Measurements from ENCODE around the gene E2F8. TPM values are rescaled to one million over a fixed set of nuclear protein-coding genes. Genes with fewer than 3 reads are reported as not detected.

The E2F8 gene
- total and polyA plus RNA-seq, 2 donors from 2014 or later: 0.66 TPM; not detected in 1

DNA sequence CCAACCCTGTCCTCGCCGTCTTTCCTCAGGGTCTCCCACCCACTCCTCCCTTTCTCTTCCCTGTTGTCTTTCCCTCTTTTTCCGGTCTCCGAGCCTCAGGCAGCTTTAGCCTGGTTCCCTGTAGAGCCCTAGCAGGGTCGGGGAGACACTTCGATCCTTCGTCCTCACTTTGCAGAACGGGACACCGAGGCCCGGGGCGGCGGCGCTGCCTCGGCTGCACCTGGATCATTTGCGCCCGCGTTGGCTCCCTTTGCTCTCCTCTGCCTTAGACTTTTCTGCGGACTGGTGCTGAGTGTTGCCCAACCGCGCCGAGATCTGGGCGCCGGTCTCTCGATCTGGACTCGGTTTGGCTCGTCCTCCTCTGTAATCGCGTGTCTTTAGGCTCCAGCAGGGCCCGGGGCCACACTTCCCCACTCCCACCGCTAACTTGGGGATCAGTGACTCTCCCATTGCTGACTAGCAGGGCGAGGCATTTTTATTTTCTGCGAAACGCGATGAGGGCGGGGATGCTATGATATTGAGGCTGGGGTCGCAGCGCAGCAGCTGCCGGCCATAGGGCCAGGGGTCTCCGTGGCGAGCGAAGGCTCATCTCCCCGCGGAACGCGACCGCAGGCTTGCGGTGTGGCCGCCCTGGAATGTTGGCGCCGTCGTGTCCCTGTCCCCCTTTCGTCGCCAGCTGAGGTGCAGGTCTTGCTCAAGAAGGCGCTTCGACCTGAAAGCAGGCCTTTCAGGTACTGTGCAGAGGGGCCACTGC, 1.6 kb upstream of the E2F8 start:
- DNase-seq (peak in 4 of 5 donors; percentile 15 to 58 (median 29)), FAIRE-seq (no peak)
- H3K4me3 ChIP-seq (ENCODE audit: low read length in 3 of 3): peak overlapping the region in 2 of 3 donors; percentile 10 to 17
- TF ChIP-seq, protein P1, sequence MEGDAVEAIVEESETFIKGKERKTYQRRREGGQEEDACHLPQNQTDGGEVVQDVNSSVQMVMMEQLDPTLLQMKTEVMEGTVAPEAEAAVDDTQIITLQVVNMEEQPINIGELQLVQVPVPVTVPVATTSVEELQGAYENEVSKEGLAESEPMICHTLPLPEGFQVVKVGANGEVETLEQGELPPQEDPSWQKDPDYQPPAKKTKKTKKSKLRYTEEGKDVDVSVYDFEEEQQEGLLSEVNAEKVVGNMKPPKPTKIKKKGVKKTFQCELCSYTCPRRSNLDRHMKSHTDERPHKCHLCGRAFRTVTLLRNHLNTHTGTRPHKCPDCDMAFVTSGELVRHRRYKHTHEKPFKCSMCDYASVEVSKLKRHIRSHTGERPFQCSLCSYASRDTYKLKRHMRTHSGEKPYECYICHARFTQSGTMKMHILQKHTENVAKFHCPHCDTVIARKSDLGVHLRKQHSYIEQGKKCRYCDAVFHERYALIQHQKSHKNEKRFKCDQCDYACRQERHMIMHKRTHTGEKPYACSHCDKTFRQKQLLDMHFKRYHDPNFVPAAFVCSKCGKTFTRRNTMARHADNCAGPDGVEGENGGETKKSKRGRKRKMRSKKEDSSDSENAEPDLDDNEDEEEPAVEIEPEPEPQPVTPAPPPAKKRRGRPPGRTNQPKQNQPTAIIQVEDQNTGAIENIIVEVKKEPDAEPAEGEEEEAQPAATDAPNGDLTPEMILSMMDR (IDR thresholded peaks at IDR 0.05; ENCODE audit: borderline replicate concordance, extremely low read depth, insufficient read depth): no peak
- intact Hi-C loops (cut with DNase I): no loop called here
- H3K4me1 ChIP-seq (ENCODE audit: control insufficient read depth in 2 of 3, insufficient read depth in 2 of 3, low read depth in 1 of 3, low read length in 3 of 3): peaks cover 0 to 4% (median 0%) of the 10 kb centered on the region in 3 donors
- no peak overlapping the region for H3K9ac ChIP-seq (ENCODE audit: low read length in 3 of 3)
- no peaks in the 10 kb centered on the region for H3K9me3 ChIP-seq (ENCODE audit: control insufficient read depth in 2 of 3, insufficient read depth in 1 of 3, low read length in 3 of 3)
- no peaks in the 10 kb centered on the region for H3K36me3 ChIP-seq (ENCODE audit: control insufficient read depth in 2 of 3, insufficient read depth in 3 of 3, low read length in 3 of 3)
- H3K27me3 ChIP-seq (ENCODE audit: control insufficient read depth, insufficient read depth, low read length): peaks cover 12% of the 10 kb centered on the region
- no peak overlapping the region for H3K27ac ChIP-seq (ENCODE audit: low read depth in 2 of 2, low read length in 2 of 2)

DNA sequence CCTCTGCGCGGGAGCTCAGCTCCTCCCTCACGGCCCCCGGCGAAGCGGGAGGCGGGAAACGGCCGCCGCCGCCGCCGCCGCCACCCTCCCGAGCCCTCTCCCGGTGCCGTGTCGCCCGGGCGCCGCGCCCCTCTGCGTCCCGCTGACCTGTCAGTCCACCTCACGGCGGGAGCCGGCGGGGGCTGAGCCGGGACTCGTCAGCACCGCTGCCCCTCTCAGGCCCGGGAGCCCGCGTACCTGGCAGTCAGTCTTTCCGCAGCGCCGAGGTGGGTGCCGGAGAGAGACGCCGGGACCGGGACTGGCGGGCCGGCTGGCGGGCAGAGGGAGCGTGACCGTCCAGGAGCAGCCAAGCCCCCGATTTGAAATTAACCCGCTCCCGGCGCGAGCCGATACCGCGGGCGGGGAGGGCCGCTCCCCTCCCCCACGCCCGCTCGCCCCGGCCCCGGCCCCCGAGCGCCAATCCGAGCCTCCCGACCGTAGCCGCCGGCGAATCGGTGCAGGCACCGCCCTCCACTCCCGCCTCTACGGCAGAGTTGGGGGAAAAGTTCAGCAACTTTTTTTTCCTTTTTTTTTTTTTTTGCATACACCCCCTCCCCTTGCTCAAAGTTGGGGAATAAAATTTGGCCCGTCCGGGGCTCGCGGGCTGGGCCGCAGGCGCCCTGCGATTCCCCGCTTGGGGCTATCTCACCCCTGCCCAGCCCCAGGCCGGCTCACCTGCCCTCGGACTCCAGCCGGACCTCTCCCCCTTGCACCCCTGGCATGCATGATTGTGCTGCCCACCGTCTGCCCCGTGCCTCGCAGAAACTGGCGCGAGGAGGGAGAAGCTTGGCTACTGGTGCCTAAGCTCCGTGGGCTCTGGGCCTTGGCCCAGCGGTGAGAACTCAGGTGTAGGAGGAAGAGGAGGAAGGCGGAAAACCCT, 774 bp upstream of the E2F8 start:
- Histone ChIP-seq H3K9me3 (ENCODE audit: control insufficient read depth in 2 of 3, insufficient read depth in 1 of 3, low read length in 3 of 3) (no peaks in the 10 kb centered on the region), H3K36me3 (ENCODE audit: control insufficient read depth in 2 of 3, insufficient read depth in 3 of 3, low read length in 3 of 3) (no peaks in the 10 kb centered on the region), H3K4me3 (ENCODE audit: low read length in 3 of 3) (peak overlapping the region in 2 of 3 donors; percentile 17 to 54), H3K27ac (ENCODE audit: low read depth in 2 of 2, low read length in 2 of 2) (no peak overlapping the region), H3K9ac (ENCODE audit: low read length in 3 of 3) (no peak overlapping the region), H3K27me3 (ENCODE audit: control insufficient read depth, insufficient read depth, low read length) (peaks cover 12% of the 10 kb centered on the region), H3K4me1 (ENCODE audit: control insufficient read depth in 2 of 3, insufficient read depth in 2 of 3, low read depth in 1 of 3, low read length in 3 of 3) (peaks cover 0 to 4% (median 0%) of the 10 kb centered on the region in 3 donors)
- FAIRE-seq (no peak), DNase-seq (peak; percentile 44 to 84 (median 65))
- TF ChIP-seq, protein P1 (IDR thresholded peaks at IDR 0.05; ENCODE audit: borderline replicate concordance, extremely low read depth, insufficient read depth): no peak
- intact Hi-C loops (cut with DNase I): no loop called here

DNA sequence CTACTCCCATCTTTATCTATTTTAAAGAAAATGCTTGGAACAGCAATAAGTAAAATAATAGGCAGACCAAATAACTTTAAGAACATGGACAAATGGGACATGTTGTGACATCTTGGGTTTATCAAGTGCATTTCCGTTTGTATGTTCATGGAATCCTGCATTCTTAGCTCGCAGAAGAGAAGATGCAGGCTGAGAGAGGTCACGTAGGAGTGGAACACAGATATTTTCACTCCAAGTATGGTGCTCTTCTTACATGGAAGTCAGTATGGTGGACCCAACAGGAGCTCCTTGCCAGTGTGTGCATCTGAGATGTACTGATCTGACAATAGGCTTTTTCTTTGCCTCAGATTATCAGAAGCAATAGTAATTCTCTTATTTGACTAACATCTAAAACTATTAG, 1.7 kb downstream of the E2F8 start:
- Histone ChIP-seq H3K9ac (ENCODE audit: low read length in 3 of 3) (no peak overlapping the region), H3K36me3 (ENCODE audit: control insufficient read depth in 2 of 3, insufficient read depth in 3 of 3, low read length in 3 of 3) (no peaks in the 10 kb centered on the region), H3K9me3 (ENCODE audit: control insufficient read depth in 2 of 3, insufficient read depth in 1 of 3, low read length in 3 of 3) (no peaks in the 10 kb centered on the region), H3K4me3 (ENCODE audit: low read length in 3 of 3) (no peak overlapping the region), H3K4me1 (ENCODE audit: control insufficient read depth in 2 of 3, insufficient read depth in 2 of 3, low read depth in 1 of 3, low read length in 3 of 3) (peaks cover 0 to 4% (median 0%) of the 10 kb centered on the region in 3 donors), H3K27ac (ENCODE audit: low read depth in 2 of 2, low read length in 2 of 2) (no peak overlapping the region), H3K27me3 (ENCODE audit: control insufficient read depth, insufficient read depth, low read length) (peaks cover 12% of the 10 kb centered on the region)
- TF ChIP-seq, protein P1 (IDR thresholded peaks at IDR 0.05; ENCODE audit: borderline replicate concordance, extremely low read depth, insufficient read depth): no peak
- FAIRE-seq (no peak), DNase-seq (no peak)
- intact Hi-C loops (cut with DNase I): no loop called here

All from kidney (tissue), 14 donors.